GM19324 (cell line): Measurements from ENCODE around the gene HTATSF1.
A peak's percentile ranks its signal among the peaks of the same experiment; 100 is the strongest.

Experiments used
- ATAC-seq: cut with Tn5 transposase; IDR thresholded peaks from one replicate; pipeline ENCODE4 v1.9.1; 2021; ENCODE audit warnings: mild to moderate bottlenecking, moderate library complexity; ENCODE audit not compliant: unreplicated experiment, low FRiP score

HTATSF1 gene

DNA sequence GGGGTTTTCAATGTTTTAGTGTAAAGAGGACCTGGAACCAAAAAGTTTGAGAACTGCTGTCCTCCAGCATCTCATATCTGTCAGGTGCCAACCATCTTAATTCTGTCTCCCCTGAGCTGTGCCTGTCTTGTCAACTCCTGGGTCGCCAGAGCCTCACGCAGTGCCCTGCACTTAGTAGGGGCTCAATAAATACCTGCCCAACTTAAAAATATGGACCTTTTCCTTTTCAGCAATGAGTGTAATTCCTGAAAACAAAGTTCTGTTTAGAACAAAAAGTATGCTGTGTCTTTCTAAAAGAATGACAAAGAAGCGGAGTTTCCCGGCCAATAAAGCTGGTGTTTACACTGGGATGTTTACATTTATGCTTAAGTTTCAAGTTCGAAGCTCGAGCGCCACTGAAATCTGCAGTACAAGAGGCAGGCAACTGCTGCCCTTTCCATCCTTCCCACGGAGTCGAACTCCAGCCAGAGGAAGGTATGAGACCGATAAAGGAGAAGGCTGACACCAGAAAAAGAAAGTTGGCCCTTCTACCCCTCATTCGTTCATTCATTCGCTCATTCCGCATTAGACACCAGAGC, 1.1 kb upstream of the HTATSF1 start:
- ATAC-seq: no peak

DNA sequence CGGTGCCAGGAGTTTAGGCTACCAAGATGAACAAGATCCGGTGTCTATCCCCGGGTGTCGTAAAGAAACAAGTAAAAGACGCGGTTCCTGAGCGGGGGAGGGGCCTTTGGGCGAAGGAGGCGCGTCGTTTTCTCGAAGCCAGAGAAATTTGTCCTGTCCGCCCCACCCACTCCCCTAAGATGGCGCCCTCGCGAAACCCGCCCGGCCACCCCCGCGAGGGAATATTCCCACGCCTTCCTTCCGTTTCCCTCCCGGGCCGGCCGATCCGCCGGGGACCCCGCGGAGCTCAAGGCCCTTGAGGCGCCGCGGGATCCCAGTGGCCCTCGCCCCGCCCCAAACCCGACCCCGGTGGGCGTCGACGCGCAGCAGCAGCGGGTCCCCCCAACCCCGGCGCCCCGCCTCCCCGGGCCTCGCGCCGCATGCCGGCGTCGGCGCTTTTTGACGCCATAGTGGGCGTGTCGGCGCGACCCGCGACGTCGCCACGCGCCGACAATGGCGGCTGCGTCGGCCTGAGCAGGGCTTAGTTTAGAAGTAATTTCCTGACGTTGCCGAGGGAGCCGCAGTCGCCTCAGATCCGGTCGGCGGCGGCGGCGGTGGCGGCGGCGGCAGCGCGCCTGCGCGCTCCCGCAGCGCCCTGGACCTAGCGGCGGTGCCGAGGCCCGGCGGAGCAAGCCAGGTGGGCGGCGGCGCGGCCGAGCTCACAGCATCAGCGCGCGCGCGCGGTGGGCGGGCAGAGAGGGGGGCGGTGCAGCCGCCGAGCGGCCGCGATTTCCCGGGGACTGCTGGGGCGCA, 432 bp upstream of the HTATSF1 start:
- peak; percentile 85 for ATAC-seq

DNA sequence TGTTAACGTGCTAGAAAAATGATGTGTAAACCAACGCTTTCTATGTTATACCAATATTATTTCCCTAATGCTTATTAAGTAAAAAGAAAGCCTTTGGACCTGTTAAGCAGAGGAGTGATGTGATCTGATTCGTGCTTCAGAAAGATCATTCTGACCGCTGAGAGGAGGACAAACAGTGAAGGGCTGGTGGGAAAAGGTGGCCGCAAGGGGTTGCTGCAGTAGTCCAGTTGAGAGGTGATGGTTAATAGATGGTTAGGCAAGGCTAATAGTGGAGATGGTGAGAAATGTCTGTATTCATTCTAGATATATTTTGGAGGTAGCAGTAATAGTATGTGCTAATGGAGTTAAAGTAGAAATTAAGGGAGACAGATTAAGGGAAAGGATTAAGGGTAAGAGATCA, 21.7 kb downstream of the HTATSF1 start:
- ATAC-seq: no peak

DNA sequence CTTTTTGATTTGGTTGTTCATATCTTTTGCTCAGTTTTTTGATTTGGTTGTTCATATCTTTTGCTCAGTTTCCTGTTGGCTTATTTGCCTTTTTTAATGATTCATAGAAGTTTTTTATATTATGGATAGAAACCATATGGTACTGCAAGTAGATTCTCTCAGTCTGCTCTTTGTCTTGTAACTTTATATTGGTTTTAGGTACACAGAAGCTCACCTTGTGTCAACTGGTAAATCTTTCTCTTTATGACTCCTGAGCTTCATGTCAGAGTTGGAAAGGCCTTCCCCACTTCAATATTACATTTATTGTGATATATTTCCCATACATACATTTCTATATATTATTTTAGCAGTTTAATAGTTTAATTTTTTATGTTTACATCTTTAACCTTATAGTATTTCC, 26.4 kb downstream of the HTATSF1 start:
- no peak for ATAC-seq

DNA sequence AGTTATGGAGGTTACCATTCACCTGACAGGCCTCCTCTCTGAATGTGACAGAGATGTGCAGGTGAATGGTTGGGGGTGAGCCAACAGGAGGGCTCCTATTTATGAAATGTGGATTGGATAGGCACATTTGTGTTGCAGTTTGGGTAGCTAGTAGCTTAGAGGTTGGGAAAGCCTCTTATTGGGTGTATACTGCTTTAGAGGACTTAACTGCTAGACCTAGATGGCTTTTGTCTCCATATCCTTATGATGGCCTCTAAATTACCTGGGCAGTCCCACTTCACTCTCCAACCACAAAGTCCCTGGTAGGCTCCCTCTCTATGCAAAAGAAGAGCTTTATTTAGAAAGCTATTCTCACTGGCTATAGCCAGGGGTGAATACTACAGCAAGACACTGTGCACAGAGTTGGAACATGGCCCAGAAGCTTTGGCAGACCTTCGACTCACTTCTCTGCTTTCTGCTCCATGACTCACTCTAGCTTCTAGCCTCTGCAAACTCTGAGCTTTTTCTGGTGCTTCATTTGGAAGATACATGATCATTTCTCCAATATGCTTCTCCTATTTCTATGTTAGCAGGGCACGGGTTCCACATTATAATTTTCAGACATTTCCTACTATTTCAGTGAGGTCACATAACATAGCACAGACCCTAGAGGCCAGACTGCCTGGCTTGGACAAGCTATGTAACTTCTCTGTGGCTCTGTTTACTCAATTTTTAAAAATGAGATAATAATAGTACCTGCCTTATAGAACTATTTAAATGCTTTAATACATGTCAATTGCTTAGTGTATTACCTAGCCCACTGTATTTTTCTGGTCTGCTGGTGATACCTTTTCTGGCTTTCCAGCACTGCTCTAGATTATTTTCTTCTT, 28.6 kb downstream of the HTATSF1 start:
- ATAC-seq: no peak

DNA sequence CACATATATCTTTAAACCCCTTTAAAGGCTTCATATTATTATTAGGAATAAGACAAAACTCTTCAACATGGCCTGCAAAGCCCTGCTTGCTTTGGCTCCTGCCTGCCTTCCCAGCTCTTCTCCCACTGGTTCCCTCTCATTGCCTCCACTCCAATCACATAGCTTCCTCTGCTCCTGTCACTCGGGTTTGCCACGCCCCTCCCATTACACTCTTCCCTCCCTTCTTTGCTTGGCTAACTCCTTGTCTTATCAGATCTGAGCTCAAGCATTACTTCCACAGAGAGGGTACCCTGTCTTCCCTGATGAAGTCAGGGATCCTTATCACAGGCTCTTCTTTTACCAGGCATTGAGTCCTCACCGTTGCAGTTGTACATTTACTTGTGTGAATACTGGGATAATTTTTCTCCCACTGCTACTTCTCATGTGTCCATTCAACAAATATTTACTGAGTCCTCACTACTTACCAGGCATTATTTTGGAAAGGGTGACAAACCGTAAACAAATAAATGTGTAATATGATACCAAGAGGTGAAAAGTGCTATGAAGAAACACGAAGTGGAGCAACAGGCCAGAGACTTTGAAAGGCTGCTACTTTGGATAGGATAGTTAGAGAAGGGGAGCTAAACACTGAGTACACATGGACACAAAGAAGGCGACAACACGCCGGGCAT, 31.4 kb downstream of the HTATSF1 start:
- ATAC-seq: no peak

DNA sequence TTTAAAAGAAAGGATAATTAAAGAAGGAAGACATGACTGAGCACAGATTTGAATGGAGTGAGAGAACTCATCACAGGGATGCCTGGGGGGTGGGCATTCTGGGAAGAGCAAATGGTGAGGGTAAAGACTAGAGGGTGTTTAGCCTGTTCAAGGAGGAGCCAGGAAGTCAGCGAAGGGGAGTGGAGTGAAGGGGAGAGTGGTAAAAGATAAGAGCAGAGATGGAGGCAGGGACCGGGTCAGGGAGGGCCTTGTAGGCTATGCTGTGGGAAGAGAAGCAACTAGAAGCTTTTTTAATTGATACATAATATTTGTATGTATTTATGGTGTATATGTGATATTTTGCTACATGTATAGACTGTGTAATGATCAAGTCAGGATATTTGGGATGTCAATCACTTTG, 32.4 kb downstream of the HTATSF1 start:
- ATAC-seq: no peak

DNA sequence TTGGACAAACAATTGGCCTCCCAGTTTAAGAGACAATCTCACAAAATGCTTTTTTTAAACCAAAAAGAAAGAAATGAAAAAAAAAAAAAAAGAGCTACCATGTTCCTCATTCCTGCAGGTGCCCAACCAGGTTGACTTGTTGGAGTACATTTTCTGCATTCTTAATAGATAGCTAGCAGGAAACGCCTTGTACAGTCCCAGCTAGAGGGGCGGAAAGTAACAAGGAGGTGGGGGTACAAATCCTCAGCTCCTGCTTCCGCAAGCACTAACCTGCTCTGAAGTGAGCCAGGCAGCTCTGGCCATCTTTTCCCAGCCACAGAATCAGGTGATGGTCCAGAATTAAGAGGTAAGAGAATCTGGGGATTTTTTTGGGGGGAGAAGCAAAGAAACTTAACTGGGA, 34.6 kb downstream of the HTATSF1 start, which contains the start of gene VGLL1:
Gene VGLL1, plus strand, starts transcription at position 265 of the 400 bp plus-strand sequence. CDS start 3,806 bp downstream, outside the sequence.
- ATAC-seq: no peak

DNA sequence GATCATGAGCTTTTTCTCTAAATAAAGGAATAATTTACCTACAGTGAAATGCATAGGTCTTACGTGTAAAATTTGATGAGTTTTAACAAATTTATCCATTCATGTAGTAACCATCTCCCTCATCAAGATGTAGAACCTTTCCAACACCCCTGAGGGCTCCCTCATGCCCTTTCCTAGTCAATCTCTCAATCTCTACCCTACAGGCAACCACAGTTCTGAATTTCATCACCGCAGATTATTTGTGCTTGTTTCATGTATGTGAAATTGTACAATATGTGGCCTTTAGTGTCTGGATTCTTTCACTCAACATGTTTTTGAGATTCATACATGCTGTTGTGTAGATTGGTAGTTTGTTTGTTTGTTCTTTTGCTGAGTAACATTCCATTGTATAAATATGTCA, 36.7 kb downstream of the HTATSF1 start:
- ATAC-seq: no peak

DNA sequence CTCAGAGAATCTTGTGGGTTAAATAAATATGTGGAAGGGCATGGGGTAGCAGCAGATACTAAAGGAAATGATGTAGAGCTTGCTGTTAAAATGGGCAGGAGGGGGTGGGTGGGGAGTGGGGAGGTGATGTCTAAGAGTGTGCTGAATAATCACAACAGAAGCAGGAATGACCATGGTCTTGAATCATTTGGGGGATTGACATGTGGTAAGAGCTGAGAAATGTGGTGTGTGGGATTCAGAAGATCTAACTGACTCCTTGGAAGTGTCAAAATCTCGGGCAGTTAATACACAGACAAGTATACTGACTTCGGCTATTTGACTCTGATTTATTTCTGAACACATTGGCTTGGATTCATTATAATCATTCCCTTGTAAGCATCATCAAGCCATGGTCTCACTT, 41.4 kb downstream of the HTATSF1 start:
- ATAC-seq: no peak

DNA sequence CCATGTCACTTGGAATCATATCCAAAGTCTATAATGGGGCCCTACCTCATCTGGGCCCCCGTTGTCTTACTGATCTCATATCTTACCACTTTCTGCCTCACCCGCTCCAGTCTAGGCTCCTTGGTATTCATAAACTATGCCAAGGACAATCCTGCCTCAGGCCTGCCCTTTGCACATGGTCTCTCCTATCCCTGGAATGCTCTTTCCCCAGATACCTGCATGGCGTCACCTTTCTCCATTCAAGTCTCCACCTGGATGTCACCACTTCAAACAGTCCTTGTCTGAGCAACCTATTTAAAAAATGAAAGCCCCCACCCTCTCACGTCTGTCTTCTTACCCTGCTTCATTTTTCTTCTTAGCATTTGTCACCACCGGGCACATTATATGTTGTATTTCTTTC, 42.8 kb downstream of the HTATSF1 start:
- ATAC-seq: no peak

DNA sequence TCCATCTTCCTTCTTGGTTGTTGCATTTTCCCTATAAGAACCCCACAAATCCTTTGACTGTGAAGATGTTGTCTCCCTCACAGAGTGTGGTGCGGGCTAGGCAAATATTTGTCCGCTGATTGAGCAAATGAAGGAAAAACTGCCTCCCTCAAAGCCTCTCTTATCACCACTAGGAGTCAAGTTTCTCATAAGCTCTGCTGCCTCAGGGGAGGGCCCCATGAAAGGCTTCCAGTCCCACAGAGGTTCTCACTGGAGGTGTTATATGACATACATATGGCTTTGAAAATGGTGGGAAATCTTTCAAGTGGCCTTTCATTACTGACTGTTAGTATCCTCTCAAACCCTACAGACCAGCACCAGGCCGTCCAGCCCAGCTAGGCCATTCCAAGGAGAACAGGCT, 43.9 kb downstream of the HTATSF1 start:
- ATAC-seq: no peak

DNA sequence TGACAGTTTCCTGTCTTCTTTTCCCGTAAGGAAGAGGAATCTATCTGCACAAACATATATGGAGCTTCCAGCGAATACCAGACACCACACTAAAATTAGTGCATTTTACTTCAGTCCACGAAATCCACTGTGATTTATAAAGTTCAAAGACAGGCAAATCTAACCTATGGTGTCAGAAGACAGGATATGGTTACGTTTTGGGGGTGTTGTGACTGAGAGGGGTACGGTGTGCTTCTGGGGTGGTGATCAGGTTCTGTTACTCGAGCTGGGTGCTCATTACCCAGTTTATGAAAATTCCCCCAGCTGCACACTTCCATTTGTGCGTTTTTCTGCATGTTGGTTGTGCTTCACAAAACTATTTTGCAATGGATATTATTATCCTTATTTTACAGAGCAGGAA, 44.9 kb downstream of the HTATSF1 start:
- no peak for ATAC-seq

DNA sequence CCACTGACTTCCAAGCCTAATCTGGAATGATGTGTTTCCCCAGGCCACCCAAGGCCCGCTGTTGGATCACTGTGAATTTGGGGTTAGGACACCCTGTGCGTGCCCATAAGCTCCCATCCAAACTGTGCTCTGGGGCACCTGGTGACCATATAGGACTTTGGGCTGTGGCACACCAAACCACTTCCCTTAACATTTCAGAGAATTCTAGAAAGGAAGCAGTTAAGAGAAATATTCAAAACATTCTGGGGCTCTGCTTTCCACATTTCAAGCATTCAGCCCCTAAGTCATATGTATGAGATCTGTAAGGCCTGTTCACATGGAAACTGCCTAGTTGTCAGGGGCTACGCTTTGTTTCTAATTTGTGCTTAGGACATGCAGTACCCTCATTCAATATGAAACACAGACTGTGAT, 49.0 kb downstream of the HTATSF1 start:
- no peak for ATAC-seq

DNA sequence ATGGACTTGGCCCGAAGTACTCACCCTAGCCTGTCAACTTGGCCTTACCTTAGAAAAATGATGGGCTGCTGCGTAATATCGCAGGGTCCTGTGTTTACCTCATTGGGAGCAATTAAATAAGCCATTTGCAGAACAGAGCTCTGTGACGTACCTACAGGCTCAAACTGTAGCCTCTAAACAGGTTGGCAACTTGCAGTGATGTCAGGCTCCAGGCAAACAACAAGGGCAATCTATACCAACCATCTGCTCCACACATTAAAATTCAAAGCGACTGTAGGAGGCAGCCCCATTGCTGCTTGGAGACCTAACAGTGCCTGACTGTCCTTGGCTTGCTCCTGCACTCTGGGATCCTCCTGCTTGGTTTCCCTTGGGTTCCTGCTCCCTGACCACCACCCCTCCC, 51.8 kb downstream of the HTATSF1 start:
- ATAC-seq: no peak

DNA sequence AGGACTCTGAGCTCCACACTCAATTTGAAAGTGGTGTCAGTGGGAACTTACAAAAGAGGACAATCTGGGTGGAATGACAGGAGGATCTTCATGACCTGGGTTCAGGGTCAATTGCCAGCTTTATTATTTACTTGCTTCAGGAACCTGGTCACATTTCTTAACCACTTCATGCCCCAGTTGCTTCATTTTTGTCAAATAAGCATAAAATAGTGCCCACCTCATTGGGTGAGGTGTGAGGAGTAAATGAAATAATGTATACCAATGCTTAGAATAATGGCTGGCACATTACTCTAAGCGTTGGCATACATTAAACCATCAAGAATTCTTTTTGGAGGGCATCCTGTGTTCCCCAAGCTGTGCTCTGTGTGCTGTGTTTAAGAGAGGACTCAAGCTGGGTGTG, 54.0 kb downstream of the HTATSF1 start:
- ATAC-seq: no peak

DNA sequence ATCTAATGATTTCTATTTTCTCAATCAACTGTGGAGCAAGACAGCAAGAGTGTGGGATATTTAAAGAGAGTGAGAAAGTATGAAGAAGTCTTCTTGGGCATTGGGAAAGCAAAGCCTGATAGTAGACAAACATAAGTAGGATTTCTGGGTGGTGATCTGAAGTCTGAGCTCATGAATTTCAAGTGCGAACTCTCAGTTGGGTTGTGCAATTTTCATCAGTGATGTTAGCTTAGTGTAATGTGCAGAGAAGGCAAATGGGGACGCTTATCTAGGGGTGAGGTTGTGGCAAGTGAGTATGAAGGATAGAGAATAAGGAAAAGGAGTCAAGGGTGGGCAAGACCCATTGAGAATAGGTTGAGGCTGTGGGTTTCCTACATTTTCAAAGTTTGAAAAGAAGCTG, 58.3 kb downstream of the HTATSF1 start:
- ATAC-seq: no peak
